SK-N-DZ (cell line): ENCODE data around the gene IGFL4.
A peak's percentile ranks its signal among the peaks of the same experiment; 100 is the strongest.

Source experiments
- DNase-seq: peaks from one replicate; pipeline ENCODE4 v3.0.0-alpha.2; 2015; ENCODE audit warnings: low spot score

The IGFL4 gene

DNA sequence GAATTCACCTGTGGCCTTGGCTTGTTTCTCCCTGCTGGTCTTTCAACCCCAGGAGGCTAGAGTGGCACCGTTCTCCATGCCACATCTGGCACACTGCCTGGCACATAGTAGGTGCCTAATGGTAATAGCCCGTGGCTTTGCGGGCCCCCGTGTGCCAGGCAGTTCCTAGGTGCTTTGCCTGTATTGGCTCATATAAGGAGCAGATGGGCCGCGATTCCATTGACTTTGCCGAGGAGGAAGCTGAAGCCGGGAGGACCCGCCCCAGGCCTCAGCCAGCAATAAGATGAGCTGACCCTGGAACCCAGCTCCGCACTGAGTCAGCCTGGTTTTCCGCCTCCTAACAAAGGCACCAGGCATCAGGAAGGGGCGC lies 18.8 kb downstream of the IGFL4 start:
- DNase-seq, result no peak

DNA sequence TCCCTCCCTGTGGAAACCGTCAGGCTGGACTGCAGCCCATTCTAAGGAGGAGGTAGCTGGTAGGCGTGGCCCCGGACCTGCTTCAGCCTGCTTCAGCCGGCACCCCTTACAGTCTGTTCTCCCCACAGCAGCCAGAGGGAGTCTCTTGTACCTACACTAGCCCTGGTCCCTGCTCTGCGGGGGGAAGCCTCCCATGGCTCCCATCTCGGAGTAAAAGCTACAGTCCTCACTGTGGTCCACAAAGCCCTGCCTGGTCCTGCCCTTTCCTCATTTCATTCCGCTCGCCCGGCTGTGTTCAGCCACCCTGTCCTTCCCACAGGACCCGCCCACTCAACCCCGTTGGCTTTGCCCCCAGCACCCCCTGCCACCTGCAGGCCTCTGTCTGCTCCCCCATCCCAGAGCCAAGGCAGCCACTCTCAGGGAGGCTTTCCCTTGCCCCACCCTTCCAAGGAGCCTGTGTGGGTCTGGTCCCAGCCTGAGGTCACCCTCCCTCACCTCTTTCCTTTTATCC lies 19.2 kb downstream of the IGFL4 start:
- no peak for DNase-seq

GRCh38 chr19:46020819-46021125 lies 20.0 kb downstream of the IGFL4 start:
- DNase-seq, result no peak

- no peak for DNase-seq
Measured at GRCh38 chr19:46019270-46019669, 21.5 kb downstream of the IGFL4 start.

GRCh38 chr19:46018729-46019251 lies 22.0 kb downstream of the IGFL4 start:
- DNase-seq, result no peak

DNA sequence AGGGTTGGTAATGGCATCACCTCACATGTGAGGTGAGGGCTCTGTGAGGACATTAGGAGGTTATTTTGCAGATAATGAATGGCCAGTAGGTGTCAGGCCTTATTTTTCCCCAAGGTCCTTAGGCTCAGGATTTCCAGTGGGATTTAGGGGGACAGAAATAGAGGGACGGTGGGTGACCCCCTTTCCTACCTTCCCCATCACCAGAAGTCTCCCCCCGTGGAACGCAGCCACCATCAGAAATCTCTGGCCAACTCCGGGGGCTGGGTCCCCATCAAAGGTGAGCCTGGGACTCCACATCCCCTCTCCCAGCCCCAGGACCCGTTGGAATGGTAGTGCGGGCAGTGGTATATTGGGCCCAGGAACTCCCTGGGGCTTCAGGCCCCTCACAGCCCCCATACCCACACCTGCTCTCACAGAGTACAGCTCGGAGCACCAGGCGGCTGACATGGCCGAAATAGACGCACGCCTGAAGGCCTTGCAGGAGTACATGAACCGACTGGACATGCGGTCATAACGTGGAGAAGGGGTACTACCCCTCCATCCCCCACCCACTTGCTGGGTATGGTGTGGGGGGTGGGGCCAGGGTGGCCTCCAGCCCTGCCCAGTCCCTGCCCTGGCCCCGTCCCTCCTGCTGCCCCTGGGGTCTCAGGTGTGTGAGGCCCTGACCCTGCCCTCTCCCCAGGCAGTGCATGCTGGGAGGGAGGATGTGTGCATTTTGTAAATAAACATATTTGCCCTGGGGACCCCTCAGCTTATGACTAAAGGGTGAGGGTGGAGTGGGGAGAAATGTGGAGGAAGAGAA lies 22.7 kb downstream of the IGFL4 start:
- no peak for DNase-seq

DNA sequence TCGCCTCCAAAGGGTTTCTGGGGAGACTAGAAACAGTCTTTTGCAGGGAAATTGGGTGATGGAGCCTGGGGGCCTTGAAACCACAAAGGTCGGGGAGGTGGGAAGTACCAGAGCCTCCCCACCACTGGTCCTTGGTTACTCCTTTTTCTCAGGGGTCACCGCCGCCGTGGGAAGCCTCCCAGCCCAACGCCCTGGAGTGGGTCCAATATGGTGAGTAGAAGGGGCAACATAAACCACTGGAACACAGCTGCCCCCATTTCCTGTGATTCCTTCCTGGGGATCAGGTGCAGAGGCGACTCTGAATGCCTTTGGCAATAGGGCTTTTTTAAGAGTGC lies 23.7 kb downstream of the IGFL4 start:
- DNase-seq, result no peak

GRCh38 chr19:46016426-46017094 lies 24.2 kb downstream of the IGFL4 start:
- peak; percentile 53 for DNase-seq

DNA sequence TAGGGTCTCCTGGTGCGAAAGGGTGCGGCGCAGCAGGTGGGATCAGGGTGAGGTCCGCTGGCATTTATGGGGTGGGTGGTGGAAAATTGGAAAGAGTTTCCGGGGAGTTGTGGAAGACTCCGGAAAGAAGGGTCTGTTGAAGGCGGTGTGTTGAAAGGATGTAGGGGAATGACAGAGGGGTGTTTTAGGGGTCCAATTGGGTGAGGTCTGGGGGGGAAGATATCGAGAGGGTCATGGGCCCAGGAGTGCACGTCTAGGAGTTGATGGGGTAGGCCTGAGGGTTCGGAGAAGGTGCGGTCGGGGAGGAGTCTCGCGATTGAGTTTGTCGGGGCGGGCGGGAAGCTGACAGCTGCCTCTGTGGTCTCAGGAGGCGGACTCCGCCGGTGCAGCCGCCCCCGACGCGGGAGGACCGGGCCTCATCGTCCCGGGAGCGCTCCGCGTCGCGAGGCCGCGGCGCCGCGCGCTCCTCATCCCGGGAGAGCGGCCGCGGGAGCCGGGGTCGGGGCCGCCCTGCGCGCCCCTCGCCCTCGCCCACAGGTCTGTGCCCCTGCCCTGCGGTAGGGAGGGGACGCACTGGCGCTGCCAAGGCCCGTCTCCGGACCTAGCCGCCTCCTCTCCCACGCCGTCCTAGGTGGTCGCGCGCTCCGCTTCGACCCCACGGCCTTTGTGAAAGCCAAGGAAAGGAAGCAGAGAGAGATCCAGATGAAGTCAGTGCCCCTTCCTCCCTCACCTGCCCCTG lies 24.9 kb downstream of the IGFL4 start:
- no peak for DNase-seq

DNA sequence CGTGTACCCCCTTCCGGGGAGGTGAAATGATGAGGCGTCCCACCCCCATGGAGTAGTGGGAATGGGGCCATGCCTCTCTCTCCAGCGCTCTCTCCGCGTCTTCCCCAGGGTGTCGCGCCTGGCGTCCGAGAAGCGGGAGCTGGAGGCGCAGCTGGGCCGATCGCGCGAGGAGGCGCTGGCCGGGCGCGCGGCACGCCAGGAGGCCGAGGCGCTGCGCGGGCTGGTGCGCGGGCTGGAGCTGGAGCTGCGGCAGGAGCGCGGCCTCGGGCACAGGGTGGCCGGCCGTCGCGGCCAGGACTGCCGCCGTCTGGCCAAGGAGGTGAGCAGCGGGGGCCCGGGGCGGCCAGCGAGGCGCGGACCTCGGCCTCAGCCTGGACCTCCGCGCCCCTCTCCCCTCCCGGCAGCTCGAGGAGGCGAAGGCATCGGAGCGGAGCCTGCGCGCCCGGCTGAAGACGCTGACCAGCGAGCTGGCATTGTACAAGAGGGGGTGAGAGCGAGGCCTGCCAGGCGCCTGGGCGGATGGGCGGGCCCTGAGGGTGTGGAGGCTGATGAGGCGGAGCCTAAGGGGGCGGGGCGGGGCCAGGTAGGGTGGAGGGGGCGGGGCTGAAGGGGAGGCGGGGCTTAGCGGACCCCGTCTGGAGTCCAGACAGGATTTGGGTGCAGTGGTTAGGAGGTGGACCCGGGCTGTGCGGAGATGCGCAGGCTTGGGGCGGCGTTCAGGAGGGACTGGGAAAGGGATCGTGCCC lies 25.7 kb downstream of the IGFL4 start:
- DNase-seq, result no peak

GRCh38 chr19:46014534-46014933 lies 26.3 kb downstream of the IGFL4 start:
- no peak for DNase-seq

- peak; percentile 34 for DNase-seq
Measured at GRCh38 chr19:46009530-46010510, 31.0 kb downstream of the IGFL4 start.

DNA sequence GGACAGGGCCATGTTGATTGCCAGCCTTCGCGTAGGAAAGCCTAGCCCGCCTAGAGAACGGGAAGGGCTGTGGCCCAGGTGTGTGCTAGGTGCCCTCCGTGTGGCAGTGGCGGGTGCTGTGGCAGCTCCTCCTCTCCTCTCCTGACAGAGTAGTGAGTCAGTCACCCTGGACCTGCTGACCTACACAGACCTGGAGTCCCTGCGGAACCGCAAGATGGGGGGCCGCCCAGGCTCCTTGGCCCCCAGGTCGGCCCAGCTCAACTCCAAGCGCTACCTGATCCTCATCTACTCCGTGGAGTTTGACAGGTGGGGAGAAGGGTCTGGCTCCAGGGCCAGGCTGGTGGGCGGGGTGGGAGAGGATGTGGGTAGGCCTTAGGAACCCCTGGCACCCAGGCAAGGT lies 34.4 kb downstream of the IGFL4 start:
- DNase-seq, result no peak

GRCh38 chr19:46002678-46003275 lies 38.0 kb downstream of the IGFL4 start:
- no peak for DNase-seq

- DNase-seq, result peak; percentile 25
Measured at GRCh38 chr19:46000491-46001246, 40.1 kb downstream of the IGFL4 start.

DNA sequence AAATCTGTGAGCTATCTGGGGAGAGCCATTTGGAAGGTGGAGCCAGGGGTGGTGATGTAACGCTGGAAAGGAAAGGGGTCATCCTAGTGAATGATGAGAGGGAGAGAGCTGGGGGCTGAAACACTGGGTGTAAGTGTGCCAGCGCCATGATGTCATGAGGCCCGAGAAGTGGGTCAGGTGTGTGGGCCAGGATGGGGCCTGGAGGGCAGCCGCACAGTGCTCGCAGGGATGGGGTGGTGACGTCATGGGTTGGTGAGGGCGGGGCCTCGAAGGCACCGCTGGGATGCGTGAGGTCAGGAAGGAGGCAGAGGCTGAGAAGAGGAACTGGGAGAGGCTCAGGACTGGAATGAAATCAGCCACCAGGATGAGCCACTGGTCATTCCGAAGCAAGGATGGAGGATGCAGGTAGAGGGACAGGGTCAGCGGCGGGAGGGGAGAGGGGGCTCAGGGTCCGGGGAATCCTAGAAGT lies 41.1 kb downstream of the IGFL4 start:
- DNase-seq, result peak; percentile 54

DNA sequence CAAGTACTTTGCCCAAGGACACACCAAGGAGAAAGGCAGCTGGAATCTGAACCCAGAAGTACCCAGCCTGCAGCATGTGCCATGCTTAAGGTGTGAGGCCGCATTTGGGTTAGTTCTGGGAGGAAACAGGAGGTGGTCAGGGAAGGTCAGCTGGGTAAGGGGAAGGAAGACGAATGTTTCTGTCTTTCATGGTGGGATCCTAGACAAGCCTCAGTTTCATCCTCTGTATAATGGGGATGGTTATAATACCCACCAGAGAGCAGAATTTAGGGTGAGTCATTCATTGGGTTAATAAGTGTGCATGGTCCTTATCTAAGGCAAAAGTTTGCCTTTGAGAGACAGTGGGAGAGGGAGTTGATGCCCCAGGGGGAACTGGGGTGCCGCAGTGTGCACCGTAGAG lies 42.0 kb downstream of the IGFL4 start:
- no peak for DNase-seq

DNA sequence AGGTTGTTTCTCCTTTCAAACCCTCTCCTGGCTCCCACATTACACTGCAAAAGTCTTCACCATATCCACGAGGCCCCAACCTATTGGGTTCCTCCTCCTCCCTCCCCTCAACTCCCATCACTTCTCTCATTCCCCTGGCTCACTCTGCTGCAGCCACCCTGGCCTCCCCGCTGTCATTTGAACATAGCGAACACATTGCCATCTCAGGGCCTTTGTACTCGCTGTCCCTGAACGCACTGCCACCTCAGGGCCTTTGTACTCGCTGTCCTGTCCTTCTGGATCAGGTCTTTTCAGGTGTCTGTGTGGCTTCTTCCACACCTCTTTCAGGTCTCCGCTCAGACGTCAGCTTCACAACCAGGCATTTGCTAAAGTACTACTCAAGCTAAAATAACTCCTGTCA lies 43.9 kb downstream of the IGFL4 start:
- DNase-seq, result no peak

DNA sequence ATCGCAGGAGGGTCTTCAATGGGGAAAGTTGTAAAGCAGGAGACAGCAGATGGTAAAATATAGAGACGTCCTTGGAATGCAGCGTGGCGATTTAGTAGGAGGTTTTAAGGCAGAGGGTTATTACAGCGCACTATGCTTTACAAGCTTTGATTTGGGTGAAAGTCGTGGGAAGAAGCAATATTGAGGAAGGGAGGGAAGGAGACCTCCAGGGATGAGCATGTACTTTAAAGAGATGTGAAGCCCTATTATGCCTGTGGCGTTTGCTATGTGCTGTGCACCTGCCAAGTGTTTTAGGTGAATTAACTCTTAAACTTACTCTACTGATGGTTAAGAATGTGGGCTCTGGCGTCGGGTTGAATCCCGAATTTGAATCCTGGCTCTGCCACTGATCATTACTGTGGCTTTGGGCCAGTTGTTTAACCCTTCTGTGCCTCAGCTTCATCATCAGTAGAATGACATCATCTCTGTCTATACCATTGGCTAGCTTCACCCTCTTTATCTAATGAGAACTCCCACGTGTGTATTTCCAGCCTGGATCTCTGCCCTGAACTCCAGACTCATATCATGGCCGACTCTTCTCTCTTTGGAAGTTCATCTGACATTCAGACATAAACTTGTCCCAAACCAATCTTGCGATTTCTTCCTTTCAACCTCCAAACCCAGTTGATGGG lies 45.0 kb downstream of the IGFL4 start:
- DNase-seq, result no peak
